PC-9 (cell line): ENCODE measurements around the gene DAB1. TPM values are rescaled to one million over a fixed set of nuclear protein-coding genes. Genes with fewer than 3 reads are reported as not detected.

ENCODE experiments used
- BruUV-seq: library from RNA; stranded (reverse); fragments of 400-500 nt; replicated peaks from 2 replicates; lab custom pipeline; 2021; lab: Mats Ljungman, UMichigan
- CTCF ChIA-PET: fragments of 300-600 bp; sonication (Branson Sonifier 250); formaldehyde crosslinking; loops from one replicate; lab custom pipeline; 2022; ENCODE audit warnings: antibody characterized with exemption; lab: Charles Lee
- POLR2A ChIA-PET: fragments of 300-600 bp; sonication (Branson Sonifier 250); formaldehyde crosslinking; loops from one replicate; lab custom pipeline; 2022; ENCODE audit warnings: antibody characterized with exemption; ENCODE audit not compliant: unreplicated experiment; lab: Charles Lee
- DNase-seq, 2 experiments: peaks; one replicate each; pipeline versions ENCODE4 v3.0.0 to v3.0.0-alpha.2; 2015 to 2022; ENCODE audit warnings: mixed read lengths in 1 of 2
- H2AFZ ChIP-seq: fragments of 200-600 bp; sonication (generic); 2 replicates; pipeline ENCODE4 v1.8.1; 2017; ENCODE audit warnings: antibody characterized with exemption
- H3F3A ChIP-seq: fragments of 200-600 bp; sonication (generic); 2 replicates; pipeline ENCODE4 v1.8.1; 2017; ENCODE audit warnings: antibody characterized with exemption, mild to moderate bottlenecking, low read depth; ENCODE audit not compliant: insufficient read depth
- H3K27ac ChIP-seq: fragments of 200-600 bp; sonication (generic); 2 replicates; pipeline ENCODE4 v1.6.1; 2016; ENCODE audit warnings: mixed run types
- H3K27me3 ChIP-seq: fragments of 200-600 bp; sonication (generic); 2 replicates; pipeline ENCODE4 v1.6.1; 2016; ENCODE audit warnings: low read depth, mixed run types; ENCODE audit not compliant: insufficient read depth
- H3K36me3 ChIP-seq: fragments of 200-600 bp; sonication (generic); 2 replicates; pipeline ENCODE4 v1.6.1; 2016; ENCODE audit warnings: low read depth, mixed run types
- H3K4me1 ChIP-seq: fragments of 200-600 bp; sonication (generic); replicated peaks from 2 replicates; pipeline ENCODE4 v1.6.1; 2016; ENCODE audit warnings: mixed run types; ENCODE audit not compliant: insufficient read depth
- H3K4me2 ChIP-seq: fragments of 200-600 bp; sonication (generic); 2 replicates; pipeline ENCODE4 v1.6.1; 2017; ENCODE audit warnings: mixed run types
- H3K4me3 ChIP-seq: fragments of 200-600 bp; sonication (generic); 2 replicates; pipeline ENCODE4 v1.6.1; 2016; ENCODE audit warnings: mixed run types
- H3K79me2 ChIP-seq: fragments of 200-600 bp; sonication (generic); 2 replicates; pipeline ENCODE4 v1.6.1; 2017; ENCODE audit warnings: low read depth, mixed run types
- H3K9me2 ChIP-seq: fragments of 200-600 bp; sonication (generic); 2 replicates; pipeline ENCODE4 v1.8.1; 2017; ENCODE audit warnings: mild to moderate bottlenecking; ENCODE audit not compliant: insufficient read depth
- H3K9me3 ChIP-seq: fragments of 200-600 bp; sonication (generic); 2 replicates; pipeline ENCODE4 v1.8.1; 2016; ENCODE audit warnings: low read depth; ENCODE audit not compliant: insufficient read depth
- H4K20me1 ChIP-seq: fragments of 200-600 bp; sonication (generic); 2 replicates; pipeline ENCODE4 v1.8.1; 2017; ENCODE audit not compliant: insufficient read depth
- EZH2 ChIP-seq: fragments of 200-600 bp; sonication (generic); IDR thresholded peaks from 2 replicates; pipeline ENCODE4 v1.8.0; 2017; ENCODE audit warnings: antibody characterized with exemption, low read depth
- intact Hi-C: fragments of 100-400 bp; cut with micrococcal nuclease; formaldehyde crosslinking; loops from one replicate; pipeline ENCODE4 v1.10.0; 2022; ENCODE audit not compliant: unreplicated experiment
- total RNA-seq: library from RNA; stranded (reverse); gene quantifications from 2 replicates; pipeline ENCODE4 v1.2.3, GENCODE V29; 2021
- TF ChIP-seq, protein P1 (sequence below): fragments of 200-600 bp; sonication (generic); conservative IDR thresholded peaks from 2 replicates; pipeline ENCODE4 v1.6.1; 2017; ENCODE audit warnings: mixed run types, antibody characterized with exemption, mild to moderate bottlenecking, moderate library complexity

Gene DAB1
- total RNA-seq, 1 experiment from 2014 or later: not detected

DNA sequence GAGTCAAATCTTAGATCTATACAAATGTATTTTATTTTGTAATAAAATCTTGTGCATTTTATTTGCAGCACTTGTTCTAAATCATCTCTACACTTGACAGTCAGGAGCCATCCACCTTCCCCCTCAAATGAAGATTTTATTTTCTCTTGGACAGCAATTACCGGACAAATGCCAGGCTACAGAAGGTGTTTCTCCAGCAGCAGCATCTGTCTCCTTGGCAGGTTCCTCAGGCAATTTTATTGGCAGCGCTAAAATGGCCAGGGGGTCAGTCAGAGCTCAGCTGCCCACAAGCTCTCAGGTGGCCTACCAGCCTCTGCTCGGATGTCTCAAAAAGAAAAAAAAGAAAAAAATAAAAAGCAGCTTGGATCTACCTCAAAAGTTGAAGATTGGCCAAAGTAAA, 107.6 kb downstream of the DAB1 start:
- ChIA-PET POLR2A (no interaction called here), CTCF (interaction anchor here (0.6 kb wide), 1 partner anchor 163 kb away, joined by 3 read pairs; no protein-coding TSS in a partner anchor)
- no peak for TF ChIP-seq EZH2
- TF ChIP-seq, protein P1, sequence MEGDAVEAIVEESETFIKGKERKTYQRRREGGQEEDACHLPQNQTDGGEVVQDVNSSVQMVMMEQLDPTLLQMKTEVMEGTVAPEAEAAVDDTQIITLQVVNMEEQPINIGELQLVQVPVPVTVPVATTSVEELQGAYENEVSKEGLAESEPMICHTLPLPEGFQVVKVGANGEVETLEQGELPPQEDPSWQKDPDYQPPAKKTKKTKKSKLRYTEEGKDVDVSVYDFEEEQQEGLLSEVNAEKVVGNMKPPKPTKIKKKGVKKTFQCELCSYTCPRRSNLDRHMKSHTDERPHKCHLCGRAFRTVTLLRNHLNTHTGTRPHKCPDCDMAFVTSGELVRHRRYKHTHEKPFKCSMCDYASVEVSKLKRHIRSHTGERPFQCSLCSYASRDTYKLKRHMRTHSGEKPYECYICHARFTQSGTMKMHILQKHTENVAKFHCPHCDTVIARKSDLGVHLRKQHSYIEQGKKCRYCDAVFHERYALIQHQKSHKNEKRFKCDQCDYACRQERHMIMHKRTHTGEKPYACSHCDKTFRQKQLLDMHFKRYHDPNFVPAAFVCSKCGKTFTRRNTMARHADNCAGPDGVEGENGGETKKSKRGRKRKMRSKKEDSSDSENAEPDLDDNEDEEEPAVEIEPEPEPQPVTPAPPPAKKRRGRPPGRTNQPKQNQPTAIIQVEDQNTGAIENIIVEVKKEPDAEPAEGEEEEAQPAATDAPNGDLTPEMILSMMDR: no peak
- Histone ChIP-seq H3K79me2 (no peaks in the 10 kb centered on the region), H2AFZ (no peak overlapping the region), H3F3A (no peaks in the 10 kb centered on the region), H3K36me3 (no peaks in the 10 kb centered on the region), H3K27me3 (peaks cover 16% of the 10 kb centered on the region), H3K4me2 (no peak overlapping the region), H3K9me3 (no peaks in the 10 kb centered on the region), H3K4me1 (no peaks in the 10 kb centered on the region), H4K20me1 (no peaks in the 10 kb centered on the region), H3K9me2 (no peaks in the 10 kb centered on the region; the same call in 1 of the 2 replicates), H3K27ac (no peak overlapping the region), H3K4me3 (no peak overlapping the region)
- intact Hi-C loops: no loop called here
- BruUV-seq: no TSS peak
- DNase-seq: no peak

DNA sequence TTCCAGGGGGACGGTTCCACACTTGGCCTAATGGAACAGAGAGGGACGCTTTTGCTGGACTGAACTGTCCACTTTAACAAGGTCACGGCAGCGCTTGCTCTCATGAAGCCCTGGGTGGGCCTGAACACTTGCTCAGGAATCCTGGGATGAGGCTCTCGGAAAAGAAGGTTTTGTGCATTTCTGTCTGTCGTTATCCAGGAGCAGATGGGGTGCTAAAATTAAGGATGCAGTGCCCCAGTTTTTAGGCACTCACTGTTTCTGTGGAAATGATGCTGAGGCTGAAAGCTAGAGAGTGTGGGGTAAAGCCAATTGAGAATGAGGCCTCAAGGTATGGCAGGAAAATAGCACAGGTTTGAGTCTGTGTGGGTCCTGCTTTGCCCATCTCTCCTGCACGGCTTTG, 111.0 kb downstream of the DAB1 start:
- Histone ChIP-seq H3K27ac (no peak overlapping the region), H3K4me3 (no peak overlapping the region), H3K4me2 (no peak overlapping the region), H3K9me2 (no peaks in the 10 kb centered on the region; the same call in 1 of the 2 replicates), H2AFZ (no peak overlapping the region), H3K4me1 (no peaks in the 10 kb centered on the region), H3K27me3 (peaks cover 16% of the 10 kb centered on the region), H3K79me2 (no peaks in the 10 kb centered on the region), H3K9me3 (no peaks in the 10 kb centered on the region), H4K20me1 (no peaks in the 10 kb centered on the region), H3K36me3 (no peaks in the 10 kb centered on the region), H3F3A (no peaks in the 10 kb centered on the region)
- no TSS peak for BruUV-seq
- POLR2A ChIA-PET: no interaction called here
- CTCF ChIA-PET: no interaction called here
- intact Hi-C loops: no loop called here
- TF ChIP-seq, protein P1: no peak
- no peak for TF ChIP-seq EZH2
- DNase-seq: no peak

DNA sequence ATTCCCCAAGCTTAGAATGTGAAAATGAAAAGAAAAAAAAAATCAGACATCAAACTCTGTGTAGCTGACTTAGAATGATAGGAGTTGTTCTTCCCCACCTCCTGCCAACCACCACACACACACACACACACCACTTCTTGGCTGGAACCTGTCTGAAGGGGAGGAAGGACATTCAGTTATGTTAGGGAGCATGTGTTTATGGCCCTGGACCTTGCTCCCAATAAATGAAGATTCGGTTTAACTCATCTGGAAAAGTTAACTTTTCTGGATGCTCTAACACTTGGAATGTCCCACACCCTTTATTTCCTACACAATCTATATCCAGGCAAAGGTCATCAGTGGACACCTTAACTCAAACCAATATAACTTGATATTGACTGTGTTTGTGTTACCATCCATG, 112.4 kb downstream of the DAB1 start:
- ChIA-PET POLR2A (no interaction called here), CTCF (no interaction called here)
- H3K9me3 ChIP-seq: no peaks in the 10 kb centered on the region
- no peaks in the 10 kb centered on the region for H4K20me1 ChIP-seq
- no TSS peak for BruUV-seq
- no peak overlapping the region for H3K4me2 ChIP-seq
- H3K36me3 ChIP-seq: no peaks in the 10 kb centered on the region
- no peaks in the 10 kb centered on the region for H3F3A ChIP-seq
- no peaks in the 10 kb centered on the region; the same call in 1 of the 2 replicates for H3K9me2 ChIP-seq
- H3K4me1 ChIP-seq: no peaks in the 10 kb centered on the region
- no peak overlapping the region for H2AFZ ChIP-seq
- DNase-seq: no peak
- no peak overlapping the region for H3K4me3 ChIP-seq
- intact Hi-C loops: no loop called here
- H3K27ac ChIP-seq: no peak overlapping the region
- TF ChIP-seq EZH2: no peak
- TF ChIP-seq, protein P1: no peak
- no peaks in the 10 kb centered on the region for H3K79me2 ChIP-seq
- peaks cover 8% of the 10 kb centered on the region for H3K27me3 ChIP-seq
